Amygdala (tissue), 56 donors: ENCODE data around the gene DNAL4.

Experiments used
- DNase-seq, 56 donors: peaks; one replicate each; lab custom pipeline; 2025; lab: John Stamatoyannopoulos, UW

The DNAL4 gene

GRCh38 chr22:38793721-38794466 is at the start of gene DNAL4:
Gene DNAL4 (minus strand): TSS chr22:38794143. CDS start chr22:38782731, 11,412 bp downstream.
- peak in 55 of 56 donors; percentile 22 to 99 (median 86) for DNase-seq

GRCh38 chr22:38843201-38843656 is 49.3 kb upstream of the DNAL4 start:
- peak in 16 of 56 donors; percentile 25 to 75 (median 52) for DNase-seq

- DNase-seq = no peak
These were observed 48.7 kb upstream of the DNAL4 start for GRCh38 chr22:38842512-38843200.

GRCh38 chr22:38841635-38842034 is 47.7 kb upstream of the DNAL4 start:
- DNase-seq = no peak

GRCh38 chr22:38841211-38841610 is 47.3 kb upstream of the DNAL4 start:
- DNase-seq = no peak

- DNase-seq = no peak
These were observed 46.2 kb upstream of the DNAL4 start for GRCh38 chr22:38840129-38840528.

GRCh38 chr22:38839686-38840085 is 45.7 kb upstream of the DNAL4 start:
- DNase-seq = no peak

- DNase-seq = no peak
These were observed 43.5 kb upstream of the DNAL4 start for GRCh38 chr22:38837414-38837928.

GRCh38 chr22:38835888-38836301 is 42.0 kb upstream of the DNAL4 start:
- peak in 9 of 56 donors; percentile 22 to 71 (median 26) for DNase-seq

GRCh38 chr22:38834991-38835390 is 41.0 kb upstream of the DNAL4 start:
- no peak for DNase-seq

GRCh38 chr22:38834215-38834953 is 40.4 kb upstream of the DNAL4 start:
- DNase-seq = no peak

- DNase-seq = no peak
These were observed 39.1 kb upstream of the DNAL4 start for GRCh38 chr22:38833061-38833460.

- DNase-seq = peak in 44 of 56 donors; percentile 15 to 83 (median 56)
These were observed 38.3 kb upstream of the DNAL4 start for GRCh38 chr22:38832005-38832978.

- DNase-seq = peak in 1 of 56 donors; percentile 63
These were observed 37.4 kb upstream of the DNAL4 start for GRCh38 chr22:38831166-38831945.

- no peak for DNase-seq
These were observed 36.8 kb upstream of the DNAL4 start for GRCh38 chr22:38830845-38831108.

- peak in 2 of 56 donors; percentile 5 to 11 for DNase-seq
These were observed 36.3 kb upstream of the DNAL4 start for GRCh38 chr22:38830026-38830844.

GRCh38 chr22:38829485-38829884 is 35.5 kb upstream of the DNAL4 start:
- no peak for DNase-seq

GRCh38 chr22:38828616-38829205 is 34.8 kb upstream of the DNAL4 start:
- no peak for DNase-seq
